ENCODE data around the gene DMAC2.
"Not testable (repeated sequence)": the region's sequence is repeated elsewhere in the genome, so short reads cannot be mapped to it uniquely, and the experiment has no call there.

Gene DMAC2

DNA sequence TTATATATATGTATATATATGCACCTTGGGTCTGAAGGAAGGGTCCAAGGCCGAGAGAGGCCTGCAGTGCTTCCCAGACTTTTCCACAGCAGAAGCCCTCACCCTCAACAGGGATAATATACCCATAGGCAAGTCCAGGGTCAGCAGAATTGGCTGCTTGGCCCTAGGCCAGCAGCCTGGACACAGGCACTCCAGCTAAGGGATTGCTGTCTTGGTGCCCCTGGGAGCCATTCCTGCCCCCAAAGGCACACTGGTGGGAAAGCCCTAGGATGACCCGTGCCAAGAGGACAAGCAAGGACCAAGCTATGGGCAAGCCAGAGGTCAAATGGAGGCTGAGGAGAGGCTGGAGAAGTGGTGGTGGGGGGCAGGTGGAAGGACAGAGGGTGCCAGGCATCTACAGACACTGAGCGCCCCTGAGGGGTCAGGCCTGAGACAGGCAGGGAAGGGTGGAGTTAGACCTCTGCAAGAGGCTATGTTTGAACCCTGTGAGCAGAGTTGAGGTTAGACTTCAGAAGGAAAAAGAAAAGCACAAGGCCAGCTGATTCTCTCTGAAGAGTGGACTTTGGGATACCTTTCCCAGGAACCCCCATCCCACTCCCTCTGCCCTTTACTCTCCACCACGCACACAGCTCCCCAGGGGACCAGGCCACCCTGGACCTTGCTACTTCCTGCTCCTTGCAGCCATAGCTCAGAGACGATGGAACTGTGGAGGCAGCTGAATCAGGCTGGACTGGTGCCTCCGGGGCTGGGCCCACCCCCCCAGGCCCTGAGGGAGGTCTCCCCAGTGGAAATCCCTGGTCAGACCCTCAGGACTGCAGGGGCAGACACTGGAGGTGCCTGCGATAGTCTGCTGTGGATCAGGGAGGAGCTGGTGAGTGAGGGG is 3.0 kb upstream of the DMAC2 start, which contains the start of gene ERICH4:
TSS of gene ERICH4 (plus strand) at position 684 of the 883 bp plus-strand sequence. CDS start at position 698, 14 bp downstream.
- no peak for DNase-seq

DNA sequence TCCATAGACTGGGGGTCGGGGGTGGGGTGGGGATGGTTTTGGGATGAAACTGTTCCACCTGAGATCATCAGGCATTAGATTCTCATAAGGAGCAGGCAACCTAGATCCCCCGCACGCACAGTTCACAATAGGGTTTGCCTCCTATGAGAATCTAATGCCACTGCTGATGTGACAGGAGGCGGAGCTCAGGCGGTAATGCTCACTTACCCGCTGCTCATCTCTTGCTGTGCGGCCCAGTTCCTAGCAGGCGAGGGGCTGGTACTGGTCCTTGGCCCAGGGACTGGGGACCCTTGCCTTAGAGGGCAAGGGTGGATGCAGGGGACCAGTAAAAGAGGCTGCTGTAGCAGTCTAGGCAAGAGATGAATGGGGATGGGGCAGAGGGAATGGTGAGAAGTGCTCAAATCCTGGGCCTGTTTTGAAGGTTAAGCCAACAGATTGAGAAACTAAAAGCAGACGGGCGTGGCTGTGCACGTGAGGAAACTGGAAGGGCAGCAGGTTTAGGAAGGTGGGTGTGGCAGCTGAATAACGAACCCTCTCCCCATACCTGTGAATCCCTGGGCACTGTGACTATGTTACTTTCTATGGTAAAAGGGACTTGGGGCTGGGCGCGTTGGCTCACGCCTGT is 1.7 kb upstream of the DMAC2 start:
- DNase-seq, result no peak

DNA sequence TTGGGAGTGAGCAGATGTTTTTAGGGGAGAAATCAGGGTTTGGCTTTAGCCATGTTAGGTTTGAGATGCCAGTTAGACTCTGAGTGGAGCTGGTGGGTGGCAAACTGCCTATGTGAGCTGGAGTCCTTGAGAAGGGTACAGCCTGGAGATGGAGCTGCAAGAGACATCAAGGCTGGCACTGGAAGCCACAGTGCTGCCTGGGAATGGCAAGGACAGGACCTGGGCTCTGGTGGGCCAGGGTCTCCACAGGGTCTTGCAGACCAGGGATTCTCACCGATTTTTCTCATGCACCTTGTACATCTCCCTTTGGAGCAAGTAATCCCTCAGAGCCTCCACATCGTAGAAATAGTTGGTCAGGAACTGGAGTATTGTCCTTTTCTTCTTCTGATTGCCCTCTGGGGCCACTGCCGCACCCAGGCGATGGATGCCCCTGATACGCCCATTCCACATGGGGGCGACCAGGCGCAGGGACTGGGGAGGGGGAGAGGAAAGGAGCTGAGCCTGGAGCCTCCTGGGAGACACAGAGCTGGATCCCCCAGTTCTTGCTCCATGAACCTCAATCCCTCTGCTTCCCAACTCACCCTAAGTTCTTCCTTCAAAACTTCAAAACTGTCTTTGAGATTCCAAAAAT is 1.7 kb downstream of the DMAC2 start:
- DNase-seq, result no peak

DNA sequence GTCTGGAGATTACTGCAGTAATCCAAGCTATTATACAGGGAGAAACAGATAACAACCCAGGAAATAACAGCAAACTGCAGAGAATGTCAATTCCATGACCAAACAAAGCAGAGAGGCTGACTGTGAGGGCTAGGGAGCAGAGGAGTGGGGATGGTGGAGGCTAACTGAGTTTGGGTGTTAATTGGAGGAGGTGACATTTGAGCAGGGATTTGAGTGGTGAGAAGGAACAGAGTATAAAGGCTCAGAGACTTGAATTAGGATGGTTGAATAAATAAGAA is 3.1 kb downstream of the DMAC2 start:
- DNase-seq, result no peak

DNA sequence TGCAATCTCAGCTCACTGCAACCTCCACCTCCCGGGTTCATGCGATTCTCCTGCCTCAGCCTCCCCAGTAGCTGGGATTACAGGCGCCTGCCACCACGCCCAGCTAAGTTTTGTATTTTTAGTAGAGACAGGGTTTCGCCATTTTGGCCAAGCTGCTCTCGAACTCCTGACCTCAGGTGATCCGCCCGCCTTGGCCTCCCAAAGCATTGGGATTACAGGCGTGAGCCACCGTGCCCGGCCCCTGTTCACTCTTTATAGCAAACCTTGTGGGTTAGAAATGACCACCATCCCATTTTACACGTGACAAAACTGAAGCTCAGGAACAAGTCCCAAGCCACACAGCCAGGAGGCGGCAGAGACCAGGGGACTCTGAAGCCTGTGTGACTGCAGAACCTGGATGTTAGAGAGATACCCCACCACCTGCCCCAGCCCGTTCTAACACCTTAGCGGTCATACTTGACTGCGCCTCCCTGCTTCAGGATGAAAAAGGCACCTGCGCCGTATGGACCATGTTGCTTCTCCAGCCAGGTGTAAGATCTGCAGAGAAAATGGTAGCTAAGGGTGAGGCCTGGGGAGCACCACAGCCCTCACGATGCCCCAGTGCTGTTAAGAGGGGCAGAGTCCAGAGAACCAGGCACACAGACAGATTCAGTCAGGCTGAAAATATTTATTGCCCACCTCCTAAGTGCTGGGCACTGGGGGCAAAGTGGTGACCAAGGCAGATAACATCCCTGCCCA is 3.6 kb downstream of the DMAC2 start:
- DNase-seq, result no peak

DNA sequence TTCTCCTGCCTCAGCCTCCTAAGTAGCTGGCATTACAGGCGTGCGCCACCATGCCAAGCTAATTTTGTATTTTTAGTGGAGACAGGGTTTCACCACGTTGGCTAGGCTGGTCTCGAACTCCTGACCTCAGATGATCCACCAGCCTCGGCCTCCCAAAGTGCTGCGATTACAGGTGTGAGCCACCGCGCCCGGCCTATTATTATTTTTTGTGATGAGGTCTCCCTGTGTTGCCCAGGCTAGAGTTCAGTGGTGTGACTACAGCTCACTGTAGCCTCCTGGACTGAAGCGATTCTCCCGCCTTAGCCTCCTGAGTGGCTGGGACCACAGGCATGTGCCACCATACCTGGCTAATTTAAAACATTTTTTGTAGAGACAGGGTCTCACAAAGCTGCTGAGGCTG is 4.3 kb downstream of the DMAC2 start:
- not testable (repeated sequence) for DNase-seq

DNA sequence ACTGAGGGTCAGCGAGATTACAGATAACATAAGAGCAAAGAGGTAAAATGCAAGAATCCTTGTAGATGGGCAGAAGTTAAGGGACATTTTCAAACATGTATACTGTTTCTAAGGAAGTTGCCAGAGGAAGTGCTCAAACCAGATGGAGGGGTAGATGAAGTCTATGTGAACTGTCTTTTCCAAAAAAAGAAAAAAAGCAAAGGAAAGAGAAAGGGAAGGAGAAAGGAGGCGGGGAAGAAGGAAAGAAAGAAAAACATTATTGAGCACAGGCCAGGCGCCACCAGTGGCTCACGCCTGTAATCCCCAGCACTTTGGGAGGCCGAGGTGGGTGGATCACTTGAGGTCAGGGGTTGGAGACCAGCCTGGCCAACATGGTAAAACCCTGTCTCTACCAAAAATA is 5.3 kb downstream of the DMAC2 start:
- no peak for DNase-seq

DNA sequence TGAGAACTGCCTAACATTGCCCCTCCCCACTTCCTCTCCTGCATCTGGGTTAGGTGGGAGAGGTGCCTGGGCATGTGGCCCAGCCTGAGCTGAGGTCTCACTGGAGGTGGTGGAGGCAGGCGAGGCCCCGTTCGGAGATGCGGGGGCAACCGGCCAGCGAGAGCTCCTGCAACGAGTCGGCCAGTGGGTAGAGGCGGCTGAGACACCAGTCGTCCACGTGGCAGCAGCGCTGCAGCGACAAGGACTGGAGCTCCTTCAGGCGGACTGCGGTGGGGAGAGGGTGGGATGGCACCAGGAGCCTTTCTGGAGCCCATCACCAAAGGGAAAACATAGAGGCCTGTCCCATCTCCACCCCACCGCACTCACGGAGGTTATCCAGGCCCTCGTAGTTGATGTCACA is 6.5 kb downstream of the DMAC2 start:
- DNase-seq, result no peak

DNA sequence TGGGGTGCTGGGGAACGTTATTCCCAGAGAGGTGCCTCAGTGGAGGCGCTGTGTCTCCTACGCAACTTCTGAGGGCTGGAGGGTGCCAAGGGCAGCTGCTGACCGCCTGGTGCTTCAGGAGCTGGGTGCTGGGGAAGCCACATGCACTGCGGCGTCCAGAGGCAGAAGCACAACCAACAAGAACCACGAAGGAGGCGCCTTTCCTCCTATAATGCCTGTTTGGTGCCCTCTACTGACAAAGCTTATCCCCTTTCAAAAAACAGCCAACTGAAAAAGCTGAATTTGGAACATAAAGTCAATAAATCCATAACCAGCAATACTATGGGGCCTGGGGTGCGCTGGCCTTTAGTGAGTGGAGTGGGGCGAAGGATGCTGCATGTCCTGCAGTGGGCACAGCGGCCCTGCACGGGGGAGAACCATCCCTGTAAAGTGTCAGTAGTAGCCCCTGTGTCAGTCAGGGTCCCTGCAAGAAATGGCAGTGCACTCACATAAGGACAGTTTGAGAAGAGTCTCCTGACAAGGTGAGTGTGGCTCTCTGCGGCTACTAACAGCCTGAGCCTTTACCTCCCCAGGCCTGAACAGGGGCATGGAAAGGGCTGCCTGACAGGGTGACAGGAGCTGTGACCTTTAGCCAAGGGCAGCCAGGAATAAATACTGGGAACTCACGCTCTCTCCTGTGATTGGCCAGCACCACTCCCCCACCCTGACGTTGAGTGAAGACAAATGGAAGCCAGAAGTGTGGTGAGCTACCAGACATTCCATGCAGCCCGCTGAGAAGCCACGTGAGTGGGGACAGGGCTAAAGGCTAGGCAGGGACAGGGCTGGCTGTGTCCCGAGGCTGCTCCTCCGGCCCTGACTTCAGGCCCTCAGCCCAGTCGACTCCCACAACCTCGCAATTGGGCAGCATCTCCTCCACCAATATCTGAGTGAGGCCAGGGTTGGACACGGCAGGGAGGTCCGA is 8.0 kb downstream of the DMAC2 start:
- DNase-seq, result peak; percentile 28 to 34

DNA sequence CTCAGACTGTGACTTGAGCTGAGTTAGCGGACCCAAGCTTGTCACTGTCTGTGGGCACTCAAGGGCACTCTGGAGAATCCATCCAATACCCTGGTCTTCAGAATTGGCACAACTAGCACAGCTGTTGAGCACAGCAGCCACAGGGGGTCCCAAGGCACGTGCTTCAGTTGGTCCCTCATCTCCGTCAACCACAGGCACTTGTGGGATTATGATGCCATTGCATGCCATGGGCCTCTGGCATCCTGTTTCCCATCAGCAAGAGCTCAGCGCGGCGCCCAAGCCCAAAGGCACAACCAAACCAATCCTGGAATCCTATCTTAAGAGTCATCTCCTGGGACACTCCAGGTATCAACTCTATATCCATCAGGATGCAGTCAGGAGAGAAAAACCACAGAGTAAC is 8.8 kb downstream of the DMAC2 start:
- DNase-seq, result no peak

DNA sequence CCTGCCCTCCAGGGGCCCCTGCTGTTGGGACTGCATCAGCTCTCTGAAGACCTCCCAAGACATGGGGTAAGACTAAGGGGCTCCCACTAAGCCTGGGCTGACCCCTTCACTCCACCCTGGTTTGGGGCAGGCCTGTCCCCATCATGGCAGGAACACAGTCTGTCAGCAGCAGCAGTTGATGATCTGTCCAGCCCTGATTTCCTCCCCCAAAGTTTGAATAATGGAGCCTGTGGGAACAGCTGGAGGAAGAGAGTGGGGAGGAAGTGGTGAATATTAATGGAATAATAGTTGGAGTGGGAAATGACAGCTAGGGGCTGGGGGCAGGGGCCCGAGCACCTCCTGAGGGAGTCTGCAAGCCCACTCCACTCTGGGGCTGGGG is 11.2 kb downstream of the DMAC2 start:
- no peak for DNase-seq

DNA sequence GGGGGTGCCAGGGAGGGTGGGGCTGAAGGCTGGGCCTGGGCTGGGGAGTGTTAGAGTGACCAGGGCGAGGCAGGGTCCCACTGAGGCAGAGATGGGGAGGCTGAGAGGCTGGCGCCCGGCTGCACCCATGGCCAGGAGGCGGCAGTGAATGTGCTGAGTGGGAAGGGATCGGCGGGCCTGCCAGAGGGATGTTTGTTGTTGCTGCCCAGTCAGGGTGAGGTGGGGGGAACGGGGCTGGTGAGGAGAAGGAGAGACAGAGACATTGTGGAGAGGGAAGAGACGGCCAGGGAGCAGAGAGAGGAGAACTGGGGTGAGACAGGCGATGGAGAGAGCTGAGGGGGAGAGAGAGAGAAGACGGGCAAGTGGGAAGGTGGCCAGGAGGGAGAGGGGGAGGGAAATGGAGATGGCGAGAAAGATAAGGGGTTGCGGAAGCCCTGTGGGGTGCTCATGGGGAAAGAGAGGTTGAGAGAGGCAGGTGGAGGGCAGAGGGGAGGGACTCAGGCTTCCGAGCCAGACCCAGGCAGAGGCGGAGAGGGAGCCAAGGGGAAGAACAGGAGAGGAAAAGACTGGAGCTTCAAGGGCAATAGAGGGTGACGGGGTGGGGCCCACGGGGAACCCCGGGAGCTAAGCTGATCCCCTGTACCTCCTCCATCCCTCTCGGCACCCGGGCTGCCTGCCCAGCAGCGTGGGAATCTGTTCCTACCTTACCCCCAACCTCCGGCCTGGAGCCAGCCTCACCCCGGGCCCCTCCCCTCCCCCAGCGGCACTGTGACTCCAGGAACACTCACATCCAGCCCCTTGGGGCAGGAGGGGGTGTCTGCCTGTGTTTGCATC is 11.8 kb downstream of the DMAC2 start:
- peak; percentile 54 to 70 for DNase-seq

DNA sequence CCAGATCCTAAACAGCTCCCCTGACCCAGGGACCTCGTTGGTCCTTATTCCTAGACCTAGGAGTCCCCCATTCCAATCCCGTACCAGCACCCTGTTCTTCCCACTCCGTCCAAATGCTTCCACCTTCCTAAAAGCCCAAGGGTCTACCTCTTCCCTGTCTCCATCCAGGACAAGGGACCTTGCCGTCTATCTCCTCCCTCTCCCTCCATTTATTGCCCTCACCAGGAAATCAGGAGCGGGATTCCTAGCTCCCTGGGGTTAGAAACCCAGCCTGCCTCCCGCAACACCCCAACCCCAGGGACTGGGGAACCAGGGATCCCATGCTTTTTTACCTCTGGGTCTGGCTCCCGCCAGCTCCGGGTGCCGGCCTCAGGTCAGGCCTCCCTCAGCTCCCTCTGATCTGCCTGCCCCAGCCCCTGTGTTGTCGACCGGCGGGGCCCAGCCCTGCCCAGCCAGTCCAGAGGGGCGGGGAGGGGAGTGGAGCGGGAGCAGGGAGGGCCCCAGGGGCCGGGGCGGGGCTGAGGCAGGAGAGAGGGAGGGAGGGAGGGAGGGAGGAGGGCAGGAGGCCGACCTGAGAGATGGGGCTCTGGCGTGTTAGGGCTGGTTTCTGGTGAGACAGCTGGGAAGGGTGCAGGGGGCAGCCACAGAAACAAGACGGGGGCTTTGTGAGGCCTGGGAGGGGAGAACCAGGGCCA is 12.6 kb downstream of the DMAC2 start, which contains the start of gene B3GNT8:
TSS of gene B3GNT8 (minus strand) at position 423 of the 695 bp plus-strand sequence. CDS start 596 bp downstream, outside the sequence.
- DNase-seq, result peak; percentile 40 to 46

DNA sequence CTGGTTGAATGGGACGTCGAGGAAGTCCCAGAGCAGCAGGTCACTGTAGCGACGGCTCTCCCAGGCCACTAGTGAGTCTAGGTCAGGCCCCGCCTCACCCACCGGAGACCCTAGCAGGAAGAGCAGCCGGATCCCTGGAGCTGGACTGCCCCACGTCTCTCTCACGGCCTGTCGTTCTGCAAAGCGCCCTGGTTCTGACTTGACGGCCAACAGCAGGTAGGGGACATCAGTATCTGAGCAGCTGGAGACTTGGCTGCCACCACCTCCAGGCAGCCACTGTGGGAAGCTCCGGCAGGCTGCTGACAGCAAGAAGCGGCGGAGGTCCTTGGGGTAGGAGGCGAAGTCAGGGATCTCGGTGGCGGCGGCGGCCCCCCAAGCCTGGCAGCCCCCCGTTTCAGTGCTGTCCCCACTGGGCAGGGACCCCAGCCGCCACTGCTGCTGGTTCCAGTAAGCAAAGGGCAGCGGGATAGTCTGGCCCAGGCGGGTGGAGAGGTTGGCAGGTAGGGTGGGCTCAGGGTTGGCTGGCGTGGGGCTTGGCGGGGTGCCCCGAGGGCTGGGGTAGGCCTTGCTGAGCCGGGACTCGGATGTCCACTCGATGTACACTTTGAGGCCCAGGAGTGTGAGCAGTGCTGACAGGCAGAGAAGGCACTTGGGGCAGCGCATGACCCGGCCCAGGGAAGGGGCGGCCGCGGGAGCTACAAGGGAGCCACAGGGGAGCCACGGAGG is 13.4 kb downstream of the DMAC2 start:
- DNase-seq, result no peak

DNA sequence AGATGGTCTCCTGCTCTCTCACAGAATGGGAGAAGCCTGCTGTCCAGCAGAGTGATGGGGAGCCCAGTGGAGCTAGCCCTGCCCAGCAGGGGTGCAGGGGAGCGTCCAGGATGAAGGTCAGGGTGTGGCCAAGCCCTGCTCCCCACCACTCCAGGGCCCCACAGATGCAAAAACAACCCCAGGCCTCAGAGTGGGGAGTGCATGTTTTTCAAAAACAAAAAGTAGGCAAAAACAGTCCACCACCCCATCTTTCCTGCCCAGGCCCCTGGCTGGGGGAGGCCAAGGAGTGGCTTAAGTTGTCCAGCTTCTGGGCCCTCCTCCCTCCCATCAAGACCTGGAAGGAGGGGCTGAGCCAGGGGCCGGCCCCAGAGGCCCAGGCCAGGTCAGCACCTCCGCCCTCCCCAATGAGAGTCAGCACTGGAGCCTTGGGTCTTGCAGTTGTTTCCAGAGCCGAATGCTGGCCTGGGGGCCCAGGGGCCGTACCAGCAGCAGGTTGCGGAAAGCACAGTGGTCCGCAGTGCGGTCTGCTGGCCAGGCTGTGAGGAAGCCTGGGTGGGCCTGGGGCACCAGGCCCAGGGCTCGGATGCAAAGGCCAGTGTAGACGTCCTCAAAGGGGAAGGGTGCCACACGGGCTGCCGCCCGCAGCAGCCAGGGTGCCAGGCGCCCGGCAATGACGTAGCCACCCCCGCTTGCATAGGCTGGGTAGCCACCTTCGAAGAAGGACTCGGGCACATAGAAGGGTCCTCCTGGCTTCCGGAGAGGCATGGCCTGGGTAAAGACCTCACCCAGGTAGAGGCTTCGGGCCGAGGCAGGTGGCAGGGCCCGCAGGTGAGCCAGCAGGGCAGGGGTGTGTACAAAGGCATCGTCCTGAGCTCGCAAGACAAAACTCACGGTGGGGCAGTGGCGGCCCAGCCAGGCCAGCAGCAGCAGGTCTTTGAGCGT is 14.3 kb downstream of the DMAC2 start:
- DNase-seq, result no peak

DNA sequence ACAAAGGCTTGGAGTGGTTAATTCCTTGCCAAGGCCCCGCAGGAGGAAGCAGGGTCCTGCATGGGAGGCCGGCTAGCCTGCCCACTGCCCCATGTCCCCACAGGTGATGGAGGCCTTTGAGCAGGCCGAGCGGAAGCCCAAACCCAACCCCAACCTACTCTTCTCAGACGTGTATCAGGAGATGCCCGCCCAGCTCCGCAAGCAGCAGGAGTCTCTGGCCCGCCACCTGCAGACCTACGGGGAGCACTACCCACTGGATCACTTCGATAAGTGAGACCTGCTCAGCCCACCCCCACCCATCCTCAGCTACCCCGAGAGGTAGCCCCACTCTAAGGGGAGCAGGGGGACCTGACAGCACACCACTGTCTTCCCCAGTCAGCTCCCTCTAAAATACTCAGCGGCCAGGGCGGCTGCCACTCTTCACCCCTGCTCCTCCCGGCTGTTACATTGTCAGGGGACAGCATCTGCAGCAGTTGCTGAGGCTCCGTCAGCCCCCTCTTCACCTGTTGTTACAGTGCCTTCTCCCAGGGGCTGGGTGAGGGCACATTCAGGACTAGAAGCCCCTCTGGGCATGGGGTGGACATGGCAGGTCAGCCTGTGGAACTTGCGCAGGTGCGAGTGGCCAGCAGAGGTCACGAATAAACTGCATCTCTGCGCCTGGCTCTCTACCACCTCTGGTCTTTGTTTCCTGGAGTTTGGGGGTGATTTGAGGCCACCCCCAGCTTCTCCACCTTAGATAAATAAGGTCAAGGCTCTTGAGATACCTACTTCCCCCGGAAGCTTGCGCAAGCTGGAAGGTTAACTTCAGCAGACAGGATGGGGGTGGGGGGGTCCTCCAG is 15.2 kb downstream of the DMAC2 start:
- peak in 1 of 2 donors; percentile 15 for DNase-seq

DNA sequence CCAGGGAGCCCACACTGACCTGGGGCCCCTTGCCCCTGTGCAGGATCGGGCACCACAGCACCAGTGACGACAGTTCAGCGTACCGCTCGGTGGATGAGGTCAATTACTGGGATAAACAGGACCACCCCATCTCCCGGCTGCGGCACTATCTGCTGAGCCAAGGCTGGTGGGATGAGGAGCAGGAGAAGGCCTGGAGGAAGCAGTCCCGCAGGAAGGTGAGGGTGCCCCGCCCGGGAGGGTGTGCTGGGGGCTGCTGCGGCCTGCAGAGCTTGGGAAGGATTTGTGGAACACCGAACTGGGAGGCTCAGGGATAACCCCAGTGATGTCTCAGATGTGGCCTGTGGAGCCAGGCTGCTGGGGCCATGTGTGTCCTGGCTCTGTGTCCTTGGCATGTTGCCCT is 16.8 kb downstream of the DMAC2 start:
- no peak for DNase-seq

DNA sequence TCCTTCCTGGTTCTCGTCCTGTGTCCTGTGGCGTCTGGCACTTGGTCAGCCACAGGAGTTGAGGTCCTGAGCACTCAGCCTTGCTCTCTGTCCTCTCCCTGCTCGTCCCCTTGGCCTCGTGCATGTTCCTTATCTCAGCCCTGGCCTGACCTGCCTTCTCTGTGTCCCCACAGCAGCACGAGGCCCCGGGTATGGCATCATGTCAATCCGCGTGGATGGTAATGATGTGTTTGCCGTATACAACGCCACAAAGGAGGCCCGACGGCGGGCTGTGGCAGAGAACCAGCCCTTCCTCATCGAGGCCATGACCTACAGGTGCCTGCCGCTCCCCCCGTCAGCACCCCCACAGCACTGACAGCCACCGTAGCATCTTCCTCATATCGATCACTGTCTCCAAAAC is 17.3 kb downstream of the DMAC2 start:
- DNase-seq, result no peak

Data from CD4-positive, alpha-beta T cell treated with Interleukin-4 for 1 hour (primary cell).